ENCODE data around the gene DHRSX.

The DHRSX gene

GRCh38 chrX:2492531-2493218 is 8.1 kb downstream of the DHRSX start:
- Histone ChIP-seq H3K27ac (ENCODE audit: extremely low read depth, low read depth, low read length) (no peak overlapping the region), H3K4me3 (ENCODE audit: low read depth, low read length) (no peak overlapping the region), H3K4me1 (ENCODE audit: control insufficient read depth, insufficient read depth, low read length) (no peaks in the 10 kb centered on the region), H3K36me3 (ENCODE audit: control insufficient read depth in 2 of 2, insufficient read depth in 1 of 2, low read length in 2 of 2) (peaks cover 20 to 42% of the 10 kb centered on the region in 2 experiments), H3K9me3 (ENCODE audit: control insufficient read depth, insufficient read depth, low read depth, low read length) (no peaks in the 10 kb centered on the region)
- POLR2A ChIA-PET = no interaction called here
- 0 out of 2 replicates have a peak, but pooled peaks have one; percentile 16 for TF ChIP-seq GLIS1 (tag by site-specific recombination; IDR thresholded peaks at IDR 0.05)
- TF ChIP-seq, protein P1, sequence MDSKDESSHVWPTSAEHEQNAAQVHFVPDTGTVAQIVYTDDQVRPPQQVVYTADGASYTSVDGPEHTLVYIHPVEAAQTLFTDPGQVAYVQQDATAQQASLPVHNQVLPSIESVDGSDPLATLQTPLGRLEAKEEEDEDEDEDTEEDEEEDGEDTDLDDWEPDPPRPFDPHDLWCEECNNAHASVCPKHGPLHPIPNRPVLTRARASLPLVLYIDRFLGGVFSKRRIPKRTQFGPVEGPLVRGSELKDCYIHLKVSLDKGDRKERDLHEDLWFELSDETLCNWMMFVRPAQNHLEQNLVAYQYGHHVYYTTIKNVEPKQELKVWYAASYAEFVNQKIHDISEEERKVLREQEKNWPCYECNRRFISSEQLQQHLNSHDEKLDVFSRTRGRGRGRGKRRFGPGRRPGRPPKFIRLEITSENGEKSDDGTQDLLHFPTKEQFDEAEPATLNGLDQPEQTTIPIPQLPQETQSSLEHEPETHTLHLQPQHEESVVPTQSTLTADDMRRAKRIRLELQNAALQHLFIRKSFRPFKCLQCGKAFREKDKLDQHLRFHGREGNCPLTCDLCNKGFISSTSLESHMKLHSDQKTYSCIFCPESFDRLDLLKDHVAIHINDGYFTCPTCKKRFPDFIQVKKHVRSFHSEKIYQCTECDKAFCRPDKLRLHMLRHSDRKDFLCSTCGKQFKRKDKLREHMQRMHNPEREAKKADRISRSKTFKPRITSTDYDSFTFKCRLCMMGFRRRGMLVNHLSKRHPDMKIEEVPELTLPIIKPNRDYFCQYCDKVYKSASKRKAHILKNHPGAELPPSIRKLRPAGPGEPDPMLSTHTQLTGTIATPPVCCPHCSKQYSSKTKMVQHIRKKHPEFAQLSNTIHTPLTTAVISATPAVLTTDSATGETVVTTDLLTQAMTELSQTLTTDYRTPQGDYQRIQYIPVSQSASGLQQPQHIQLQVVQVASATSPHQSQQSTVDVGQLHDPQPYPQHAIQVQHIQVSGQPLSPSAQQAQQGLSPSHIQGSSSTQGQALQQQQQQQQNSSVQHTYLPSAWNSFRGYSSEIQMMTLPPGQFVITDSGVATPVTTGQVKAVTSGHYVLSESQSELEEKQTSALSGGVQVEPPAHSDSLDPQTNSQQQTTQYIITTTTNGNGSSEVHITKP (tag by site-specific recombination; IDR thresholded peaks at IDR 0.05) = no peak
- CTCF ChIA-PET = no interaction called here

DNA sequence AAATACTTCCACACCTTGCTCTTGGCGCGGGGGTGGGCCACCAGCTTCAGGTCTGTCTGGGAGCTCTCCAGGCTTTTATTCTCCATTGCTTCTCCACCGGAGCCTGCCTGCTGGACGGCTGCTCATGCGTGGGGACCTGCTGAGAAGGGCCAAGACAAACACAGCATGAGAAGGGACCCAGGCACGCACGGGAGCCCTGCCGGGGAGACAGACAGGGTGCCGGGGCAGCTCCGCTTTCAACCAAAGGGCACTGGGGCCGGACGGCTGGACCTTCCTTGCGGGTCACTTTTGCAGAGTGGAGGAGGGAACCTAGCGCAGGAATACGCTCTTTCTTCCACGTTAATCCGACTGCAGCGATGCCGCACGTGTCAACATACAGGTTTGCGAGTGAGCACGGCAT is 10.1 kb downstream of the DHRSX start:
- Histone ChIP-seq H3K36me3 (ENCODE audit: control insufficient read depth in 2 of 2, insufficient read depth in 1 of 2, low read length in 2 of 2) (peaks cover 30 to 51% of the 10 kb centered on the region in 2 experiments), H3K4me1 (ENCODE audit: control insufficient read depth, insufficient read depth, low read length) (no peaks in the 10 kb centered on the region)
- TF ChIP-seq ZNF280C (tag by site-specific recombination; IDR thresholded peaks at IDR 0.05) (no peak), ZNF629 (tag by site-specific recombination; IDR thresholded peaks at IDR 0.05) (no peak), ZNF423 (tag by site-specific recombination; IDR thresholded peaks at IDR 0.05) (no peak), ZNF239 (tag by site-specific recombination; IDR thresholded peaks at IDR 0.05) (no peak), ZNF513 (tag by site-specific recombination; IDR thresholded peaks at IDR 0.05) (no peak), ZNF488 (tag by site-specific recombination; IDR thresholded peaks at IDR 0.05) (no peak)

GRCh38 chrX:2489446-2490445 is 11.0 kb downstream of the DHRSX start:
- Histone ChIP-seq H3K27ac (ENCODE audit: extremely low read depth, low read depth, low read length) (no peak overlapping the region), H3K36me3 (ENCODE audit: control insufficient read depth in 2 of 2, insufficient read depth in 1 of 2, low read length in 2 of 2) (peaks cover 30 to 47% of the 10 kb centered on the region in 2 experiments), H3K9me3 (ENCODE audit: control insufficient read depth, insufficient read depth, low read depth, low read length) (no peaks in the 10 kb centered on the region), H3K4me3 (ENCODE audit: low read depth, low read length) (no peak overlapping the region), H3K4me1 (ENCODE audit: control insufficient read depth, insufficient read depth, low read length) (no peaks in the 10 kb centered on the region)
- ChIA-PET CTCF (no interaction called here), POLR2A (no interaction called here)
- TF ChIP-seq ZNF513 (tag by site-specific recombination; IDR thresholded peaks at IDR 0.05) (no peak), ZNF544 (tag by site-specific recombination; IDR thresholded peaks at IDR 0.05) (no peak)

More for the DNA sequence above, 10.1 kb downstream of the DHRSX start:
- Histone ChIP-seq H3K27ac (ENCODE audit: extremely low read depth, low read depth, low read length) (no peak overlapping the region), H3K4me3 (ENCODE audit: low read depth, low read length) (no peak overlapping the region), H3K9me3 (ENCODE audit: control insufficient read depth, insufficient read depth, low read depth, low read length) (no peaks in the 10 kb centered on the region)
- POLR2A ChIA-PET = no interaction called here
- CTCF ChIA-PET = no interaction called here

All from HEK293 (cell line).